HepG2 (cell line): ENCODE results near the gene PDP2. TPM values are rescaled to one million over a fixed set of nuclear protein-coding genes. Genes with fewer than 3 reads are reported as not detected.

Experiments used
- ARID2 ChIP-seq: sonication (generic); formaldehyde crosslinking; IDR thresholded peaks from 2 replicates; pipeline ENCODE4 v1.8.1; 2022; ENCODE audit warnings: mild to moderate bottlenecking, missing genetic modification reagents, borderline replicate concordance
- FOXK2 ChIP-seq: fragments of 450-650 bp; IDR thresholded peaks from 2 replicates; pipeline ENCODE4 v1.6.1; 2016
- JARID2 ChIP-seq: sonication (generic); formaldehyde crosslinking; IDR thresholded peaks from 2 replicates; pipeline ENCODE4 v1.8.1; 2023; ENCODE audit warnings: missing genetic modification reagents, inconsistent platforms; ENCODE audit not compliant: insufficient replicate concordance
- KMT2B ChIP-seq: IDR thresholded peaks from 2 replicates; pipeline ENCODE4 v1.6.1; 2016; ENCODE audit warnings: missing genetic modification reagents, missing compliant biosample characterization
- MIXL1 ChIP-seq: IDR thresholded peaks from 2 replicates; pipeline ENCODE4 v1.6.1; 2016
- MTF1 ChIP-seq: sonication (generic); formaldehyde crosslinking; IDR thresholded peaks from 2 replicates; pipeline ENCODE4 v1.5.0; 2020; ENCODE audit warnings: missing genetic modification reagents
- MYC ChIP-seq: sonication (generic); formaldehyde crosslinking; IDR thresholded peaks from 2 replicates; pipeline ENCODE4 v1.9.0; 2021; ENCODE audit warnings: missing genetic modification reagents, borderline replicate concordance
- REXO4 ChIP-seq: sonication (generic); formaldehyde crosslinking; IDR thresholded peaks from 2 replicates; pipeline ENCODE4 v1.8.0; 2022; ENCODE audit warnings: missing genetic modification reagents, mild to moderate bottlenecking, borderline replicate concordance
- SALL2 ChIP-seq: sonication (generic); formaldehyde crosslinking; IDR thresholded peaks from 2 replicates; pipeline ENCODE4 v1.8.1; 2023; ENCODE audit warnings: mild to moderate bottlenecking, missing genetic modification reagents, inconsistent platforms
- SNAPC2 ChIP-seq: sonication (generic); formaldehyde crosslinking; IDR thresholded peaks from 2 replicates; pipeline ENCODE4 v1.8.1; 2022; ENCODE audit warnings: mild to moderate bottlenecking, missing genetic modification reagents
- SSRP1 ChIP-seq: IDR thresholded peaks from 2 replicates; pipeline ENCODE4 v1.6.1; 2016; ENCODE audit warnings: control low read depth
- TFAP4 ChIP-seq: sonication (generic); IDR thresholded peaks from 2 replicates; pipeline ENCODE4 v1.6.1; 2016; ENCODE audit warnings: low read depth, borderline replicate concordance
- TSC22D2 ChIP-seq: sonication (generic); formaldehyde crosslinking; IDR thresholded peaks from 2 replicates; pipeline ENCODE4 v1.5.1; 2020; ENCODE audit warnings: missing genetic modification reagents, mild to moderate bottlenecking, borderline replicate concordance
- ZFY ChIP-seq: sonication (generic); formaldehyde crosslinking; IDR thresholded peaks from 2 replicates; pipeline ENCODE4 v1.4.0; 2020; ENCODE audit warnings: missing genetic modification reagents
- ZNF101 ChIP-seq: sonication (generic); formaldehyde crosslinking; IDR thresholded peaks from 2 replicates; pipeline ENCODE4 v1.4.0; 2020; ENCODE audit warnings: mild to moderate bottlenecking, low read depth, missing genetic modification reagents, borderline replicate concordance
- ZNF256 ChIP-seq: sonication (generic); formaldehyde crosslinking; conservative IDR thresholded peaks from 2 replicates; pipeline ENCODE4 v1.4.0; 2020; ENCODE audit warnings: missing genetic modification reagents
- ZNF333 ChIP-seq: sonication (generic); formaldehyde crosslinking; IDR thresholded peaks from 2 replicates; pipeline ENCODE4 v1.4.0; 2020; ENCODE audit warnings: mild to moderate bottlenecking, missing genetic modification reagents, borderline replicate concordance
- ZNF468 ChIP-seq: sonication (generic); formaldehyde crosslinking; IDR thresholded peaks from 2 replicates; pipeline ENCODE4 v1.8.0; 2022; ENCODE audit warnings: mild to moderate bottlenecking, moderate library complexity, missing genetic modification reagents
- ZNF737 ChIP-seq: sonication (generic); formaldehyde crosslinking; IDR thresholded peaks from 2 replicates; pipeline ENCODE4 v1.5.0; 2020; ENCODE audit warnings: missing genetic modification reagents, mild to moderate bottlenecking, borderline replicate concordance
- ZNF839 ChIP-seq: sonication (generic); formaldehyde crosslinking; IDR thresholded peaks from 2 replicates; pipeline ENCODE4 v1.4.0; 2020; ENCODE audit warnings: missing genetic modification reagents, mild to moderate bottlenecking, borderline replicate concordance
- ZSCAN21 ChIP-seq: sonication (generic); formaldehyde crosslinking; IDR thresholded peaks from 2 replicates; pipeline ENCODE4 v1.8.0; 2022; ENCODE audit warnings: mild to moderate bottlenecking, missing genetic modification reagents, moderate library complexity, borderline replicate concordance
- polyA plus RNA-seq, 8 experiments: library from polyadenylated mRNA; depleted of rRNA in 3 of 8; stranded (reverse) in 7 of 8; unstranded in 1 of 8; fragments of >200 nt; fragmentation: Illumina TruSeq in 4 of 8; extraction: Trizol in 4 of 8; gene quantifications; 2 replicates each; pipeline versions ENCODE4 v1.2.1 to v1.2.3, GENCODE V29; 2011 to 2016; ENCODE audit warnings: low read depth in 4 of 8, missing spikeins in 1 of 8, mixed read lengths in 1 of 8; ENCODE audit not compliant: insufficient read depth in 1 of 8
- total RNA-seq, 5 experiments: library from RNA; depleted of rRNA; stranded (reverse); fragments of >200 nt; fragmentation: Illumina TruSeq; extraction: Trizol; gene quantifications; 2 replicates each; pipeline ENCODE4 v1.2.3, GENCODE V29; 2016; ENCODE audit warnings: low read depth in 1 of 5
- TF ChIP-seq, protein P1 (sequence below): sonication (generic); formaldehyde crosslinking; IDR thresholded peaks from 2 replicates; pipeline ENCODE4 v1.4.0; 2020; ENCODE audit warnings: missing genetic modification reagents
- TF ChIP-seq, protein P2 (sequence below): sonication (generic); formaldehyde crosslinking; IDR thresholded peaks from 2 replicates; pipeline ENCODE4 v1.5.0; 2020; ENCODE audit warnings: missing genetic modification reagents

PDP2 gene
- total and polyA plus RNA-seq, 2 of the 13 experiments (the other 11 are each of a cell fraction or from before 2014, with no cell fraction given), result 12.8 to 15.8 TPM

- TF ChIP-seq ARID2 (CRISPR knock-in tag), result 0 out of 2 replicates have a peak, but pooled peaks have one; percentile 19
- peak; percentile 16; the same call in 1 of the 2 replicates for TF ChIP-seq KMT2B (CRISPR knock-in tag)
- TF ChIP-seq ZNF468 (CRISPR knock-in tag), result 0 out of 2 replicates have a peak, but pooled peaks have one; percentile 39
- TF ChIP-seq ZNF256 (CRISPR knock-in tag), result peak; percentile 44; the same call in 1 of the 2 replicates
- TF ChIP-seq, protein P1, sequence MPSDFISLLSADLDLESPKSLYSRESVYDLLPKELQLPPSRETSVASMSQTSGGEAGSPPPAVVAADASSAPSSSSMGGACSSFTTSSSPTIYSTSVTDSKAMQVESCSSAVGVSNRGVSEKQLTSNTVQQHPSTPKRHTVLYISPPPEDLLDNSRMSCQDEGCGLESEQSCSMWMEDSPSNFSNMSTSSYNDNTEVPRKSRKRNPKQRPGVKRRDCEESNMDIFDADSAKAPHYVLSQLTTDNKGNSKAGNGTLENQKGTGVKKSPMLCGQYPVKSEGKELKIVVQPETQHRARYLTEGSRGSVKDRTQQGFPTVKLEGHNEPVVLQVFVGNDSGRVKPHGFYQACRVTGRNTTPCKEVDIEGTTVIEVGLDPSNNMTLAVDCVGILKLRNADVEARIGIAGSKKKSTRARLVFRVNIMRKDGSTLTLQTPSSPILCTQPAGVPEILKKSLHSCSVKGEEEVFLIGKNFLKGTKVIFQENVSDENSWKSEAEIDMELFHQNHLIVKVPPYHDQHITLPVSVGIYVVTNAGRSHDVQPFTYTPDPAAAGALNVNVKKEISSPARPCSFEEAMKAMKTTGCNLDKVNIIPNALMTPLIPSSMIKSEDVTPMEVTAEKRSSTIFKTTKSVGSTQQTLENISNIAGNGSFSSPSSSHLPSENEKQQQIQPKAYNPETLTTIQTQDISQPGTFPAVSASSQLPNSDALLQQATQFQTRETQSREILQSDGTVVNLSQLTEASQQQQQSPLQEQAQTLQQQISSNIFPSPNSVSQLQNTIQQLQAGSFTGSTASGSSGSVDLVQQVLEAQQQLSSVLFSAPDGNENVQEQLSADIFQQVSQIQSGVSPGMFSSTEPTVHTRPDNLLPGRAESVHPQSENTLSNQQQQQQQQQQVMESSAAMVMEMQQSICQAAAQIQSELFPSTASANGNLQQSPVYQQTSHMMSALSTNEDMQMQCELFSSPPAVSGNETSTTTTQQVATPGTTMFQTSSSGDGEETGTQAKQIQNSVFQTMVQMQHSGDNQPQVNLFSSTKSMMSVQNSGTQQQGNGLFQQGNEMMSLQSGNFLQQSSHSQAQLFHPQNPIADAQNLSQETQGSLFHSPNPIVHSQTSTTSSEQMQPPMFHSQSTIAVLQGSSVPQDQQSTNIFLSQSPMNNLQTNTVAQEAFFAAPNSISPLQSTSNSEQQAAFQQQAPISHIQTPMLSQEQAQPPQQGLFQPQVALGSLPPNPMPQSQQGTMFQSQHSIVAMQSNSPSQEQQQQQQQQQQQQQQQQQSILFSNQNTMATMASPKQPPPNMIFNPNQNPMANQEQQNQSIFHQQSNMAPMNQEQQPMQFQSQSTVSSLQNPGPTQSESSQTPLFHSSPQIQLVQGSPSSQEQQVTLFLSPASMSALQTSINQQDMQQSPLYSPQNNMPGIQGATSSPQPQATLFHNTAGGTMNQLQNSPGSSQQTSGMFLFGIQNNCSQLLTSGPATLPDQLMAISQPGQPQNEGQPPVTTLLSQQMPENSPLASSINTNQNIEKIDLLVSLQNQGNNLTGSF, result 0 out of 2 replicates have a peak, but pooled peaks have one; percentile 49
- no peak for TF ChIP-seq MTF1
- TF ChIP-seq ZNF101 (CRISPR knock-in tag), result no peak
- peak; percentile 85 for TF ChIP-seq ZFY (CRISPR knock-in tag)
- 0 out of 2 replicates have a peak, but pooled peaks have one; percentile 45 for TF ChIP-seq FOXK2
- TF ChIP-seq SALL2, result no peak
- TF ChIP-seq SSRP1 (CRISPR knock-in tag), result no peak; the same call in 1 of the 2 replicates
- 0 out of 2 replicates have a peak, but pooled peaks have one; percentile 53 for TF ChIP-seq TFAP4
- no peak for TF ChIP-seq JARID2 (CRISPR knock-in tag)
- TF ChIP-seq REXO4 (CRISPR knock-in tag), result no peak
- no peak for TF ChIP-seq ZNF737 (CRISPR knock-in tag)
- no peak for TF ChIP-seq ZNF333 (CRISPR knock-in tag)
- TF ChIP-seq TSC22D2 (CRISPR knock-in tag), result no peak; the same call in 1 of the 2 replicates
- no peak for TF ChIP-seq ZNF839 (CRISPR knock-in tag)
- peak; percentile 75; the same call in 1 of the 2 replicates for TF ChIP-seq MIXL1
- no peak; the same call in 1 of the 2 replicates for TF ChIP-seq SNAPC2 (CRISPR knock-in tag)
- TF ChIP-seq MYC (CRISPR knock-in tag), result no peak
- TF ChIP-seq, protein P2, sequence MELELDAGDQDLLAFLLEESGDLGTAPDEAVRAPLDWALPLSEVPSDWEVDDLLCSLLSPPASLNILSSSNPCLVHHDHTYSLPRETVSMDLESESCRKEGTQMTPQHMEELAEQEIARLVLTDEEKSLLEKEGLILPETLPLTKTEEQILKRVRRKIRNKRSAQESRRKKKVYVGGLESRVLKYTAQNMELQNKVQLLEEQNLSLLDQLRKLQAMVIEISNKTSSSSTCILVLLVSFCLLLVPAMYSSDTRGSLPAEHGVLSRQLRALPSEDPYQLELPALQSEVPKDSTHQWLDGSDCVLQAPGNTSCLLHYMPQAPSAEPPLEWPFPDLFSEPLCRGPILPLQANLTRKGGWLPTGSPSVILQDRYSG (CRISPR knock-in tag), result no peak
- peak; percentile 32; the same call in 1 of the 2 replicates for TF ChIP-seq ZSCAN21
These were observed 25.6 kb downstream of the PDP2 start (continued) for GRCh38 chr16:66905633-66906539.
